Endothelial cell of hepatic sinusoid (primary cell): ENCODE results near the gene AIG1.
"Not testable (repeated sequence)": the region's sequence is repeated elsewhere in the genome, so short reads cannot be mapped to it uniquely, and the experiment has no call there.

Experiments
- in situ Hi-C: cut with HindIII; loops from 2 replicates; pipeline ENCODE4 v1.10.0; 2017; ENCODE audit warnings: low sequenced_read_pairs

Gene AIG1

GRCh38 chr6:143055891-143056290 is 4.8 kb upstream of the AIG1 start:
- in situ Hi-C loops: no loop called here

GRCh38 chr6:143058987-143059386 is 1.7 kb upstream of the AIG1 start:
- in situ Hi-C loops: no loop called here

- in situ Hi-C loops: no loop called here
These were observed 881 bp upstream of the AIG1 start for GRCh38 chr6:143059663-143060353.

GRCh38 chr6:143060354-143060805 is 309 bp upstream of the AIG1 start:
- in situ Hi-C loops: no loop called here

- in situ Hi-C loops: no loop called here
These were observed 1.1 kb downstream of the AIG1 start for GRCh38 chr6:143061597-143062385.

GRCh38 chr6:143062551-143062950 is 1.9 kb downstream of the AIG1 start:
- in situ Hi-C loops: no loop called here

GRCh38 chr6:143063631-143064030 is 2.9 kb downstream of the AIG1 start:
- in situ Hi-C loops: no loop called here

- in situ Hi-C loops: no loop called here
These were observed 3.6 kb downstream of the AIG1 start for GRCh38 chr6:143064271-143064670.

GRCh38 chr6:143064951-143065683 is 4.4 kb downstream of the AIG1 start:
- in situ Hi-C loops: no loop called here

- in situ Hi-C loops: no loop called here
These were observed 7.3 kb downstream of the AIG1 start for GRCh38 chr6:143068001-143068400.

GRCh38 chr6:143074101-143074500 is 13.4 kb downstream of the AIG1 start:
- in situ Hi-C loops: no loop called here

GRCh38 chr6:143074670-143075318 is 14.1 kb downstream of the AIG1 start:
- in situ Hi-C loops: no loop called here

GRCh38 chr6:143078468-143079324 is 18.0 kb downstream of the AIG1 start:
- in situ Hi-C loops: no loop called here

GRCh38 chr6:143079325-143079640 is 18.6 kb downstream of the AIG1 start:
- in situ Hi-C loops: no loop called here

GRCh38 chr6:143082274-143082673 is 21.6 kb downstream of the AIG1 start:
- in situ Hi-C loops: not testable (repeated sequence)

- in situ Hi-C loops: not testable (repeated sequence)
These were observed 23.3 kb downstream of the AIG1 start for GRCh38 chr6:143084019-143084418.

GRCh38 chr6:143087335-143087734 is 26.6 kb downstream of the AIG1 start:
- in situ Hi-C loops: not testable (repeated sequence)

GRCh38 chr6:143087856-143088255 is 27.2 kb downstream of the AIG1 start:
- in situ Hi-C loops: no loop called here

GRCh38 chr6:143090314-143091044 is 29.8 kb downstream of the AIG1 start:
- in situ Hi-C loops: no loop called here

- in situ Hi-C loops: no loop called here
These were observed 32.1 kb downstream of the AIG1 start for GRCh38 chr6:143092768-143093167.
